Loucy (cell line): ENCODE data around the gene CTIF.

Experiments used
- H2AFZ ChIP-seq: fragments of 200-600 bp; sonication (generic); 2 replicates; pipeline ENCODE4 v1.6.0; 2016; ENCODE audit warnings: antibody characterized with exemption, mild to moderate bottlenecking, low read length, moderate library complexity
- H3F3A ChIP-seq: fragments of 200-600 bp; 2 replicates; pipeline ENCODE4 v1.6.0; 2016; ENCODE audit warnings: antibody characterized with exemption, low read depth, mild to moderate bottlenecking
- H3K27me3 ChIP-seq: fragments of 200-600 bp; sonication (generic); 2 replicates; pipeline ENCODE4 v1.6.1; 2014; ENCODE audit warnings: low read length, mild to moderate bottlenecking; ENCODE audit not compliant: insufficient read depth, poor library complexity, severe bottlenecking
- H3K36me3 ChIP-seq: fragments of 200-600 bp; sonication (generic); 2 replicates; pipeline ENCODE4 v1.6.1; 2016; ENCODE audit warnings: low read length; ENCODE audit not compliant: insufficient read depth
- H3K4me1 ChIP-seq: fragments of 200-600 bp; sonication (generic); 2 replicates; pipeline ENCODE4 v1.5.1; 2014; ENCODE audit warnings: low read length, mild to moderate bottlenecking; ENCODE audit not compliant: insufficient read depth, poor library complexity, severe bottlenecking
- H3K4me2 ChIP-seq: fragments of 200-600 bp; sonication (generic); 2 replicates; pipeline ENCODE4 v1.6.0; 2014; ENCODE audit warnings: antibody characterized with exemption, low read length, low read depth, mild to moderate bottlenecking; ENCODE audit not compliant: poor library complexity, severe bottlenecking
- H3K4me3 ChIP-seq: fragments of 200-600 bp; sonication (generic); 2 replicates; pipeline ENCODE4 v1.5.1; 2014; ENCODE audit warnings: low read length, mild to moderate bottlenecking, mixed read lengths; ENCODE audit not compliant: poor library complexity, severe bottlenecking
- H3K79me2 ChIP-seq: fragments of 200-600 bp; sonication (generic); 2 replicates; pipeline ENCODE4 v1.6.1; 2014; ENCODE audit warnings: low read length; ENCODE audit not compliant: insufficient read depth
- H3K9ac ChIP-seq: fragments of 200-600 bp; sonication (generic); 2 replicates; pipeline ENCODE4 v1.6.0; 2014; ENCODE audit warnings: mild to moderate bottlenecking, low read depth, low read length, moderate library complexity; ENCODE audit not compliant: poor library complexity, severe bottlenecking
- H3K9me2 ChIP-seq: fragments of 200-600 bp; sonication (generic); replicated peaks from 2 replicates; pipeline ENCODE4 v1.6.1; 2016; ENCODE audit warnings: low read depth, low read length, mixed read lengths
- H3K9me3 ChIP-seq: fragments of 200-600 bp; sonication (generic); 2 replicates; pipeline ENCODE4 v1.6.1; 2014; ENCODE audit warnings: mild to moderate bottlenecking, antibody characterized with exemption, low read length, low read depth; ENCODE audit not compliant: insufficient read depth
- H4K20me1 ChIP-seq: fragments of 200-600 bp; sonication (generic); 2 replicates; pipeline ENCODE4 v1.6.0; 2014; ENCODE audit warnings: antibody characterized with exemption, low read length, mild to moderate bottlenecking; ENCODE audit not compliant: insufficient read depth, poor library complexity, severe bottlenecking
- EZH2phosphoT487 ChIP-seq: fragments of 200-600 bp; IDR thresholded peaks from 2 replicates; pipeline ENCODE4 v1.6.1; 2018; ENCODE audit warnings: antibody characterized with exemption, mild to moderate bottlenecking, moderate library complexity, borderline replicate concordance
- TF ChIP-seq, protein P1 (sequence below): fragments of 200-600 bp; sonication (generic); conservative IDR thresholded peaks from 2 replicates; pipeline ENCODE4 v1.5.1; 2014; ENCODE audit warnings: mild to moderate bottlenecking, antibody characterized with exemption, low read length

Gene CTIF

GRCh38 chr18:48794251-48794970, 255.6 kb downstream of the CTIF start:
- H3K36me3 ChIP-seq: no peaks in the 10 kb centered on the region; the same call in 1 of the 2 replicates
- no peaks in the 10 kb centered on the region for H3K79me2 ChIP-seq
- no peaks in the 10 kb centered on the region for H3K27me3 ChIP-seq
- H3F3A ChIP-seq: no peaks in the 10 kb centered on the region
- TF ChIP-seq EZH2phosphoT487: no peak
- TF ChIP-seq, protein P1, sequence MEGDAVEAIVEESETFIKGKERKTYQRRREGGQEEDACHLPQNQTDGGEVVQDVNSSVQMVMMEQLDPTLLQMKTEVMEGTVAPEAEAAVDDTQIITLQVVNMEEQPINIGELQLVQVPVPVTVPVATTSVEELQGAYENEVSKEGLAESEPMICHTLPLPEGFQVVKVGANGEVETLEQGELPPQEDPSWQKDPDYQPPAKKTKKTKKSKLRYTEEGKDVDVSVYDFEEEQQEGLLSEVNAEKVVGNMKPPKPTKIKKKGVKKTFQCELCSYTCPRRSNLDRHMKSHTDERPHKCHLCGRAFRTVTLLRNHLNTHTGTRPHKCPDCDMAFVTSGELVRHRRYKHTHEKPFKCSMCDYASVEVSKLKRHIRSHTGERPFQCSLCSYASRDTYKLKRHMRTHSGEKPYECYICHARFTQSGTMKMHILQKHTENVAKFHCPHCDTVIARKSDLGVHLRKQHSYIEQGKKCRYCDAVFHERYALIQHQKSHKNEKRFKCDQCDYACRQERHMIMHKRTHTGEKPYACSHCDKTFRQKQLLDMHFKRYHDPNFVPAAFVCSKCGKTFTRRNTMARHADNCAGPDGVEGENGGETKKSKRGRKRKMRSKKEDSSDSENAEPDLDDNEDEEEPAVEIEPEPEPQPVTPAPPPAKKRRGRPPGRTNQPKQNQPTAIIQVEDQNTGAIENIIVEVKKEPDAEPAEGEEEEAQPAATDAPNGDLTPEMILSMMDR: no peak
- H3K4me3 ChIP-seq: no peak overlapping the region
- H2AFZ ChIP-seq: no peak overlapping the region
- peaks cover 16% of the 10 kb centered on the region for H3K4me1 ChIP-seq
- no peak overlapping the region for H3K4me2 ChIP-seq
- no peak overlapping the region for H3K9ac ChIP-seq
- no peaks in the 10 kb centered on the region for H3K9me2 ChIP-seq
- no peaks in the 10 kb centered on the region for H4K20me1 ChIP-seq
- H3K9me3 ChIP-seq: no peaks in the 10 kb centered on the region

DNA sequence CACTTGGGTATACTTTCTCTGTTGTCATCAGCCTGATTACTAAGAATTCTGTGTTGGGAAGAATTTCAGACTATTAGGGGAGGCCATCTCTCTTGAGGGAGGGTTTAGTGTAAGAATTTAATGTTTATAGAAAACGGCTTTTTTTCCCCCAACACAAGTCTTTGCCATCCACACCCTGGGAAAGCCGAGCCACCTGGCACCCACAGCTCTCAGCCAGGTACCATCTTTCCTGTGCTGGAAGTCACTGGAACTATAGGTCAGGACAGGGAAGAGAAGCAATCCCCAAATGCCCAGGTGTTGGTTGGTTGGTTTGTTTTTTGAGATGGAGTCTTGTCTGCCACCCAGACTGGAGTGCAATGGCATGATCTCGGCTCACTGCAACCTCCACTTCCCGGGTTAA, 256.9 kb downstream of the CTIF start:
- TF ChIP-seq, protein P1: no peak
- no peak for TF ChIP-seq EZH2phosphoT487
- no peaks in the 10 kb centered on the region for H3F3A ChIP-seq
- no peaks in the 10 kb centered on the region for H4K20me1 ChIP-seq
- H2AFZ ChIP-seq: no peak overlapping the region
- no peaks in the 10 kb centered on the region for H3K27me3 ChIP-seq
- no peak overlapping the region for H3K9ac ChIP-seq
- no peak overlapping the region for H3K4me2 ChIP-seq
- H3K9me3 ChIP-seq: no peaks in the 10 kb centered on the region
- H3K79me2 ChIP-seq: no peaks in the 10 kb centered on the region
- H3K9me2 ChIP-seq: no peaks in the 10 kb centered on the region
- no peaks in the 10 kb centered on the region; the same call in 1 of the 2 replicates for H3K36me3 ChIP-seq
- peaks cover 16% of the 10 kb centered on the region for H3K4me1 ChIP-seq
- no peak overlapping the region for H3K4me3 ChIP-seq

DNA sequence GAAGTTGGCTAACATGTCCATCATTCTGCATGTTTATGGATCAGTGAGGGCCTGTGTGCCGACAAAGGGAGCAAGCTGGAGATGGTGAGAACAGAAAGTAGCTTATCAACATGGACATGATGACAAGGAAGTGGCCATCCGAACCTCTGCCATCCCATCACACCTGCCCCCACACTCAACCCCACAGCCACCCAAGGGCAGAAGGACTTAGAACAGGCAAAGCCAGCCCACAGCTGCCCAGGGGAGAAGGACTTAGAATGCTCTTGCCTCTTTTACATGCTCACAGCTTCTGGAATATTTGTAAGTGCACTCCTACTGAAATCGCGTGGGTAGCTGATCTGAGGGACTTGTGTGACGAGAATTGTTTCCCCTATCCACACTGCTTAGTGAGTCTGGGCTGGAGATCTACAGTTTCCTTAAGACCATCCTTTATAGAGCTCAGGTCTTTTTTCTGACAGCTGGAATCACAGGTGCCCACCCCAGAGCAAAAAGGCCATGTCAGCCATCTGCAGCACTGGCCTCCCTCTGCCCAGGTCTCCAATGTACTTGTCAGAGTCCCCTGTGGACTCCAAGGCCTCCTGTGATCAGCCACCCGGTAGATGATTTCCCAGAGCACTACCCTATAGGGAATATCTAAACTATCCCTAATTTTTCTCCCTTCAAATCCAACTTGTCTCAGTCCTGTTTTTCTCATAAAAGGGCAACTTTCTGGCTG, 257.8 kb downstream of the CTIF start:
- H2AFZ ChIP-seq: no peak overlapping the region
- no peak overlapping the region for H3K9ac ChIP-seq
- no peaks in the 10 kb centered on the region for H3F3A ChIP-seq
- H3K4me3 ChIP-seq: no peak overlapping the region
- no peaks in the 10 kb centered on the region; the same call in 1 of the 2 replicates for H3K36me3 ChIP-seq
- H3K79me2 ChIP-seq: no peaks in the 10 kb centered on the region
- H3K4me1 ChIP-seq: peaks cover 24% of the 10 kb centered on the region
- TF ChIP-seq, protein P1: no peak
- no peak for TF ChIP-seq EZH2phosphoT487
- H3K9me2 ChIP-seq: no peaks in the 10 kb centered on the region
- H3K4me2 ChIP-seq: no peak overlapping the region
- no peaks in the 10 kb centered on the region for H4K20me1 ChIP-seq
- H3K27me3 ChIP-seq: no peaks in the 10 kb centered on the region
- H3K9me3 ChIP-seq: no peaks in the 10 kb centered on the region
